GM19467 (cell line): ENCODE results near the gene NAV2.

Experiments
- ATAC-seq: cut with Tn5 transposase; IDR thresholded peaks from one replicate; pipeline ENCODE4 v1.9.1; 2021; ENCODE audit warnings: mild to moderate bottlenecking, moderate library complexity; ENCODE audit not compliant: unreplicated experiment

The NAV2 gene

DNA sequence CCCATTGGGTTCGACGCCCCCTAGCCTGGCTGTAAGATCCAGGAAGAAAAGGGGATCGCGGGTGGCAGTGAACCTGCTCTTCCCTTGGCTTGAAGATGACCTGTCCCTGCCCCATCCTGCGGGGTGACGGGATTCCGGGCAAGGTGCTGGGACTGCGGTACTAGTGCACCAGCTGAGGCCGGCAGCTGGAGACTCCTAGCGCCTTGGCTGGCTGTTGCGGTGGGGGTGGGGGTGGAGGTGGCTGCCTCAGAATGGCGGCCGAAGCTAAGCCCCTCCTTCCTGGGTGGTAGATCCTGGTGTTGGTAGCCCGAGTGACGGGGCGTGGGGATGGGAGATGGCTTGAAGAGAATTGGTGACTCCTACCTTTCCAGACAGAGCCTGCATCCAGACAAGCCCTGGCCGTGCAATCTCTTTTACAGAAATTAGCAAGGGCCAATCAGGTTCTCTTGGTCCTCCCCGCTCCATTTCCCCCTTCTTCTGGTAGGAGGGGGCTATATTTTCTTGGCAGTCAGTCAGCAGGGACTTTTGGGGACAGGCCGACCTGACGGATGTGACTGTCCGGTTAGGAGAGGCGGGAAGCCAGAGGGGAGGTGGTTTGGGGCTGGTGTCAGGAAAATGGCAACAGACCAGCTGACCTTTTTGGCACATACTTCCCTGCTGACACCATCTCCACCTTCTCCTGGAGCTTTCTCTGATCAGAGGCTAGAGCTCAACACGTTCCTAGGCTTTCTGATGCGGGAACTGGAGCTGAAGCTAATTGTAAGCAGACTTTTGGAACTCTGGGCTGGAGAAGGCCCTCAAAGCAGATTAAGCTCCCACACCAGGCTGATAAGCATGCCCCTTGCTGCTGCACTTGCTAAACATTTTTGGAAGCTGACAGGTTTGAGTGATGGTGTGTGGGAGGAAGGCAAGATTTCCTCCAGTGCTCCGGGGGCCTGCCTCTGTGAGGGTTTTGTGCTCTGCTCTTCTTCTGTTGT is 2.0 kb downstream of the NAV2 start:
- no peak for ATAC-seq

DNA sequence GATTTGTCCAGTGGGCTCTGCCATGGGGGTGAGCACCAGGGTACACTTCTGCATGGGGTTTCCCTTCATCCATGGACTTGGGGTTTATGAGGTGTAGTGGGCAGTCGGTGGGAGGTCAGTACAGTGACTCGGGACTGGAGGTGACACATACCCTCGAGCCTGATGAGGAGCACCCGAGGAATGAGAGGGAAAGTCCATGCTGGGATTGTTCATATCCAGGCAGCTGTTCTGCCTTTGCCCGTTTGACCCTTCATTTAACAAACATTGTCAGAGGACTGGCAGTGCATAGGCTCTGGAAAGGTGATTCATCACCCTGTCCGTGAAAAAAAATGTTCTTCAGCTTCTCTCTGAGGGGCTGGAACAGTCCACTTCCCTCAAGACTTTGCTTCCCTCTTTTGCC is 2.7 kb downstream of the NAV2 start:
- ATAC-seq: no peak

DNA sequence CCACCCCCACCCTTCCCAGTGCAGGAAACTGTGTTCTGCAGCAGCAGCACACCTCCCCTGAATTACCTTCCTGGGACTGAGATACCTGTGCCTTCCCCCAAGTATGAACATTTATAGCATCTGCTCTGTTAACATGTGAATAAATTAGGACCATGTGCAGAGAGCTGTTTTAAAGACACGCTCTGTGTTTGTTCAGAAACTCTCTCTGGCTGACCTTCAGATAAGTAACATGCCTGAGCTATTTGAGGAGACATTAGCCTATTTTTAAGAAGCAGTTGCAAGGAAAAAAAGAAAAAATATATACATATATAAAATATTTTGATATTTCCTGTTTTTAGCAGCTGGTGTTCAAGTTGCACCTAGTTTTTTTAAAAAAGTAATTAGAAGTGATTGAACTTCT is 5.4 kb downstream of the NAV2 start:
- no peak for ATAC-seq

DNA sequence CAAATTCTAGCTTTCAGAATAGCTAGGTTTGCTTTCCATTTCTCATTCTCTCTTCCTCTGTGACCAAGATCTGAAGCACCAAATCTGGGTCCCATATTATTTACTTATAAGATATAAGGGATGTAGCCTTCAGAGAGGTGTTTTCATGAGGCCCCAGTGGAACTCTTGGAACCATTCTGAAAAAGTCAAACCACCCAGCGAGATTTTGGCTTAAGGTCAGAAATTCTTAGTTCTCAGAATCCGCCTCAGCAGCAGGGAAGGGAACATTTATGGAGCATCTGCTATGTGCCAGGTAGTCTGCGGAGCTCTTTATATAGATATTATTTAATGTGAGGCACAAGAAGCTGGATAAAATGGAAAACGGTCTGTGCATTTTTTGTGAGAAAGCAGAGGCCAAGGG is 6.3 kb downstream of the NAV2 start:
- no peak for ATAC-seq

DNA sequence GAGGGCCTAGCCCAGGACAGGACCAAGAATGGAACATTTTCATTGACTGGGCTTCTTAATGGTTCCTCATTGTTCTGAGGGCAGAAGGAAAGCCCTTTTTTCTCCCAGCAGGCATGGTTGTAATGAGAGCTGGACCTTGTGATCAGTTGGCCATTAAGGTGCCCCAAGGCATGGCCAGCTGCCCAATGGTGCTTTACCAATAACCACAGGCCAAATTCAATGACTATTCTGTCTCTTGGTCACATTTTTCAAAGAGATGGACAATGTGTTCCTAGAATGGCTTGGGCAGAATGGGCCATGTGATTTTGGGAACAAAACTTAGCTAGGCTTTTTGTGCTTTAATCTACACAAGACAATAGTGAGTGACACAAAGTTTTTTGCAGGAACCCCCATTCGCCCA is 7.3 kb downstream of the NAV2 start:
- no peak for ATAC-seq

DNA sequence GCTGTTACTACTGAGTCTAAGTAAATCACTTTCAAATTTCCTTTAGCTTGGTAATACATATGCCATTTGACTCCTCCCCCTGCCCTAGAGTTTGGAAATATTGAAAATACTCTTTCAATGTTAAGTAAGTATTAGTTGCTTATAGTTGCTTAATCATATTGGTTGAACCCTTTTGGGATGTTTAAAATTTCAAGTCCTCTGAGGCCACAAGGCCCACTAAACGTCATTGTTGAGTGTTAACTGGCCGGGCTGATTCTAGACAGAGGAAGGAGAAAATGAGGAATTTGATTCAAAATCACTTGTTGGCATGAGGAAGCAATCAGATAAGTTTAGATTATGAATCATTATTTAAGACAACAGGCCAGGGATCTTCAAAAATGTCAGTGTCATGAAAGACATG is 8.5 kb downstream of the NAV2 start:
- ATAC-seq: no peak

DNA sequence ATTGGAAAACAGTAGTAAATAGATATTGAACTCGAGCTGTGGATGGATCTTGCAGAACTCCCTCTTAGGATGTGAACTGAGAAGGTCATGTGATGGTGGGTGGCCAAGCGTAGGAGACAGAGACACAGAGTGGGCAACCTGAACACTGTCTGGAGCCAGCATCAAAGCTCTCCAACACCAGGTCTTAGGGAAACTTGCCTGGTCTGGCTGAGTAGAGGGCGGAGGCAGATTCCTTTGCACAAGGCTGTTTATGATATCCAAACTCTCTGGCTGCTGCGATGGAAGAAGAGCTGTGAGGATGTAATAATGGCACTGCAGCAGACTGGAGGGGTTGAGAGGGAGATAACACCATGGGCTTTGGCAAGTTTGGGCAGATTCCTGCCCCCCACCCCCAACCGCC is 10.1 kb downstream of the NAV2 start:
- no peak for ATAC-seq

DNA sequence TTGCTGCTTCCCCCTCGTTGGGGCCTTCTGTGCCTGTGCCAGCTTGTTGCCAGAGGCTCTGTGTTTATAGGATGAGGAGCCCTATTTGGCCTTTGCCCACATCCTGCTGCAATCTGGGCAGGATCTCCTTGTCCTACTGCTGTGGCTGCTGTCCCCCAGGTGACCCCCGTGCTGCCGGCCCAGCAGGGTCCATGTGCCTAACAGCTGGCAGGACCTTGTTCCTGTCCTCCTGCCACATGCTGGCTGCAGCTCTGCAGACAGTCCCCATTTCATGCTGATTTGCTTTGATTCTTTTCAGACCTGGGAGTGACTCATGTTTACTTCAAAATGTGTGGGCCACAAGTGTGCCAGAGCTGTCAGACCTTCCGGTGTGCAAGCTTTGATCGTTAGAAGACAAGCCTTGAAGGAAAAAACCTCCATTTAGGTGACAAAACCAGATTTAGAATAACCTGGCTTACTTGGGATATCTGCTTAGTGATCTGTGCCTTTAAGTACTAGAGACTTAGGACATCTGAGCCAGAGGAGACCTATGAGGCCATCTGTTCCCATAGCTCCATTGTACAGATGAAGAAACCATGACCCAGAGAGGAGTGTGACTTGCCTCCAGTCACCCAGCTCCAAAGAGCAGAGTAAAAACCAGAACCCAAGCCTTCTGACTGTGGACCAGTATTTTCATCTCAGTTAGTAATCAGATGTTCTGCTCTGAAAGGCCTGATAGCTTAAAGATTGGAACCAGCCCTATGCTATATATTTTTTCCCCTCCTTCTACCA is 11.1 kb downstream of the NAV2 start:
- no peak for ATAC-seq

DNA sequence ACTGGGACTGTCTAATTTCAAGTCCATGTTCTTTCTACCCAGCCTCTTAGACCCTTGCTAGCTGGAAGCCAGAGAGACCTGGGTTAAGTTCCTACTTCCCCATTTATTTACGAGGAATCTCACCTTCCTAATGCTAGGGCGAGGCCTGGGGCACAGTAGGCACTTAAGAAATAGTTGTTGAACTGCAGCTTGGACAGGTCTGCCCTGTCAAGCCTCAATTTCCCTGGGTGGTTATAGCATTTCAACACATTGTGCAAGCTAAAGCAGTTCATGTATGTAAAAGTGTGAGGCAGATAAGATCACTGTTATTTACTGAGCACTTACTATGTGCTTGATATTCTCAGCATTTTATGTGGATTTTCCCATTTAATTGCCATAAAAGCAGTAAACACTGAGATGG is 12.1 kb downstream of the NAV2 start:
- ATAC-seq: no peak

DNA sequence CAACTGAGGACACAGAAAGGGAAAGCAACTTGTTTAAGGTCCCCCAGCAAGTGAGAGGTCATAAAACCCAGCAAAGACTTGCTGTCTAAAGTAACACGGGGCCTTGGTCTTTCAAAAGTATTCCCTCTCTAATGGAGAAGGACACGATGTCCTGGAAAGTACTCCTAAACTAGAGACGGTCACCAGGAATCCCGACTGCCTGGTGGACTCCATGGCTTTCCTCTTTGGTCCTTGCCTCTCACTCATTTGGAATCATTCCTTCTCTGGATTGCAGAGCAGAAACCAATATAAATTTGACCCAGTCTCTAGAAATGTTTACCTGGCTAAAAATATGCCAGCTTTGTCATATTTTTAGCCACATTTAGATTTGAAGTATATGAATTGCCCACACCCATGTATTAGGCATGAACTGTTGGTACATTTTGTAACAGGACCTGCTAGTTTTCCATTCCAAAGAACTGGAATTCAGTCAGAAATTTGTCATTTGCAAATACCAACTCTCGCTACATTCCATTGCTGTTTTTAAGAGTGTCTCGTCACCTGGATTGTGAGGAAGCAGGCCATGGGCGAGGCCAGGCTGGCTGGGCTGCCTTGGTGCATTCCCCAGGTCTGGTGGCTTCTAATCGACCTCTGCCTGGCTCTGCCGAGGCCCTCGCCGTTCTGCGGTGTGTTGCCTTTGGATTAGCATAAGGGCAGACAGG is 12.9 kb downstream of the NAV2 start:
- ATAC-seq: no peak

DNA sequence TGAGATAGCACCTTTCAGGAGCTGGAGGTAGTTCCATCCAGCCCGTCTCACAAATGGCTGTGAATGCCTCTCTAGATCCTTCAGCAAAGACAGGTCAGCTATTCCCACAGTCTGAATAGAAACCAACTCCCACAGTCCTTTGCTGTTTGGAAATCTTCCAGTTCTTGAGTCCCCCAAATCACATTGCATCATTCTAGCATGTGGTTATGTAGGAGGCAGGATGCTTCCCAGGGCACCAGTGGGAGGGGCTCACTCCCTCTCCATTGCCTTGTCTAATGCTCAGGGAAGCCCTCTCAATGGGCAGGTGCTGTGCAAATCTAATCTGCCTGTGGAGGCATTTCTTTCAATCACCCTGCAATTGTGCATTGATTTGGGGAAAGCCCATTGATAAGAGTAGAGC is 14.6 kb downstream of the NAV2 start:
- ATAC-seq: no peak

DNA sequence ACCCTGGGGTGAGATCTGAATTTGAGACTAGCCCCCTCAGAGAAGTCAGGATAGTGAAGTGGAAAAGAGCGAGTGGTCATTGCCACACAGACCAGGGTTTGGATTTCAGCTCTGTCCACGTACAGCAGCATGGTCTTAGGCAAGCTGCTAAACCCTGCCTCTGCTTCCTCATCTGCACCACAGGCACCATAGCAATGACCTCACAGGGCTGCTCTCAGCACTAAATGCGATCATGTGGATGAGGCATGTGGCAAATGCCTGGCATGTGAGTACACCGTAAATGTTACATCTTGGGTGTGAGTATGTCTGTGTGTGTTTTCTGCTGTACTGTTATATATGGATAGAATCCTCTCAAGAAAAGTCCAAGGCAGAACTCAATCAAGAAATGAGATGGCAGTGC is 15.8 kb downstream of the NAV2 start:
- ATAC-seq: no peak

DNA sequence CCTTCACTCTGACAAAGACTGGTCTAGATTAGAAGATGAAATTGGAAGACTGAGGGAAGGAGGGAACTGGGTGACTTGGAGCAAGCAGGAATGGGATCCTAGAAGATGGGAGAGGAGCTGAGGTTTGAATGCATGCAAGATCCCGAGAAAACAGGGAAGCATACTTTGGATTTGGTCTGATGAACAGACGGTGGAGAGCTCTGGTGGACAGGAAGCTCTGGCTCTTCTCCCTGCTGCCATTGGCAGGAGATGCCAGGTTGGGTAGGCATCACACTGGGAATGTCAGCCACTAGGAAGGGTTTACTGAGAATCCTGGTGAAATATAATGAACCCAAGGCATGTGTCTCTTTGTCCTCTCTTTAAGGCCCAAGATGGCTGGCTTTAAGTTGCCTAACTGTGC is 16.5 kb downstream of the NAV2 start:
- ATAC-seq: no peak

DNA sequence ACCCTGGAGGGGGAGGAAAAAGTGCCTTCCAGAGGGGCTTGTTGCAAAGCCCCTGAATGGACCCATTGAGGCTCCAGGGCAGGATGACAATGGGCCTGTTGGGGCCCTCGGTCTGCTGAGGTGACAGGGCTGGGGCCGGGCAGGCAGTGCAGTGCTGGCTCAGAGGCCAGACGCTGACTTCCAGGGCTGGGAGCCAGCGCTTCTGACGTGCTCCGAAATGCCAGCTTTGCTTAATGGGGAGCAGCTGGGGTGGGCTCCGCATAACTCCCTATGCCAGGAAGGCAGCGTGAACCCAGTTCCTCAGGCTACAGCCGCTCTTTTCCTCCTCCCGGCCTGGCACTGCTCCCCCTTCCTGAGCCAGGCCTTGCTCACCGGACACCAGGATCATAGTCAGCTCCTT is 17.7 kb downstream of the NAV2 start:
- ATAC-seq: no peak

DNA sequence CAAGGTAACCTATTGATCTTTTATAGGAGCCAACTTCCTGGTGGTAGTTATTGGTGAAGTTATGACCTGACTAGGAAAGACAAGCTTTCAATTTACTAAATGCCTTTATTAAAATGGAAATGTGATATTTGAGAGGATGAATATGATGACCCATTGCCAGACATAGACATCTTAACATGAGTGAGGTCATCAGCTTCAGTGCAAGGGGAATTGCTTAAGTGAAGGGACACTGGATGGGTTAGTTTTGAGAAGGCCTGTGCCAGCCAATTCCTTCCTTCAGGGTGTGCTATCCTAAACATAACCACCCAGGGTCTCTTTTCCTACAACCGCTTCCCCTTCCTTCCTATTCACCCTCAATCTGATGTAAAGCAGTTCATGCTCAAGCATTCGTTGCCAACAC is 21.5 kb downstream of the NAV2 start:
- ATAC-seq: no peak

DNA sequence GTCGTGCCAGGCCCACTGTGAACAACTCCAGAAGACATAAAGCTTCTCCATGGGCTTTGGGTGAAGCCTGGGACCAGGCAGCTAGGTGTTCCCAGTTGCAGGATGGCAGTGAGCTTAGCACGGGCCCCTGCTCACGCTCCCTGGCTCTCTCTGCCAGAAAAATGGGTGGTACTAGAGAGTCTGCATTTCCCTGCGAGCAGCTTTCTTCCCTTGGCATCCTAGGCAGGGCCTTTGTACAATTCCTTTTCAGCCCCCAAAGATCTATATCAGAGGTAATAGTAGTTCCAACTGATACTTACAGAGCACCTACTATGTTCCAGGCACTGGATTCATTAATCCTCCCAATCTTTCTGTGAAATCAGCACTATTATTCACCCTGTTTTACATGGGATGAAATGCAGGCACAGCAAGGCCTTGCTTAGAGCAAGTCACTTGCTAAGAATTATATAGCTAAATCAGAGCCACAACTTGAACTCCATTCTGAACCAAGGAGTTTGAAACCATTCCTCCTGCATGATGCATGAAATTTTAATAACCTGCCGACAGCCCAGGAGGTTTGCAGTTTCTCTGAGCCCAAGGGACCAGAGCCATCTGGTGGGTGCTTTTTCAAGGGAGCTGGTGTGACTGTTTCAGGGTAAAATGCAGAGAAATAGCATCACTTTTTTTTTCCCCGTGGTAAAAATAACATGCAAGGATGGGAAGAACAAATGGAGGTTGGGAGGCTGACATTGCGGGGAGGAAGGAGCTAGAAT is 22.7 kb downstream of the NAV2 start:
- ATAC-seq: no peak

DNA sequence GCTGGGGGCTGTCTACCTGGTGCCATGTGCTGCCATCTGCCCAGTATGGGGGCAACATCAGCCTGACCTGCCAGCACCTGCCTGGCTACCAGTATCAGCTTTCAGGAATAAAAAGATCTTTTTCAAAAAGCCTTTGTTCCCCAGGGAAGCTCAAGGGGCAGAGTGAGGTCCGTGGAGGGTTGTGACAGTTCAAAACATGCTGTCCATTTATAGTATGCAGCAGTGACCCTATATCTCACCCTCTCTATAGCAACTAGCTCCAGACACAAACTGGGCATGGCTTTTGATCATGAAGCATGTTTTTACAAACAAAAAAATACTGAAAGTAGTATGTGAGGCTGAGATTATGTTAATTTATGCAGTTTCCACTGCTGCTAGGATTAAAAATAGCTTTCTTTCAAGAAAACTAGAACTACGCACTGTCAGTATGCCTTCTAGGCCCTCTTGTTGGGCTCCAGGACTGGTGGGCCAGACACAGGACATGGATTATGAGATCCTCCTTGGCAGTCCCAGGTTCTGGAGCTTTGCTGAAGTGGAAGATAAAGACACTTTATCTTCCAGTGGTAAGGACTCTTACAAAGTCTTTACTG is 23.4 kb downstream of the NAV2 start:
- no peak for ATAC-seq

DNA sequence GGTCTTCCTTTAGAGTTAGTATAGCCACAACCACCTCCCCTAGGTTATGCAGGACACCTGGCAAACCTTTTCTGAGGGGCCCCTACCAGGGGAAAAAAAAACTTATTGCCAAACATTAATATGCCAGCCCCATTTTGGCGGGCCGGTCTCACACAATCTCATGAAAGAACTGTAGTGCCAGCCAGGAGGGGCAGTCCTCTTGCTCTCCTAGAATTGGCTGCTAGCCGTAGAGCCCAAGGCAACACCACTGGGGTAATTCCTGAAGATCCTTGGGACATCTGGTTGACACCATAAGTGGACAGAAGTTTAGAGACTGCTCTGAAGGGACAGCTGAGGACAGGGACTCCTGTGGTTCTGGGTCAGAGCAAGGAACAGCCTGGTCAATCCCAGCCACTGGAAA is 24.2 kb downstream of the NAV2 start:
- no peak for ATAC-seq

DNA sequence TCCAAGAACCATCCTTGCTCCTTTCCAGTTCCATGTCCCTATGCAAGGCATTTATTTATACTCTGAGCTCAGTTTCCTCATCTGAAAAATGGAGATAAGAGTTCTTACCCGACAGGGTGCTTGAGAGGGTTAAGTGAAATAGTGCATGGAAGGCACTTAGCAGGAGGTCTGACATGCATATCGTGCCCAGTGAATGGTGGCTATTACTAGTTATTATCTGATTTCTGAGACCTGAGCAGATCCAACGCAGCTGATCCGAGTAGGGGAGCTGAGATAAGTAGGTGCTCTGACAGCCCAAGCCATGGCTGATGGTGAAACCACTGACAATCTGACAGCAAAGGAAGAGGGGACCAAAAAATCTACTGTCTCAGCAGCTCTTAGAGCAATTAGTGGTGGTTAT is 24.9 kb downstream of the NAV2 start:
- ATAC-seq: no peak

DNA sequence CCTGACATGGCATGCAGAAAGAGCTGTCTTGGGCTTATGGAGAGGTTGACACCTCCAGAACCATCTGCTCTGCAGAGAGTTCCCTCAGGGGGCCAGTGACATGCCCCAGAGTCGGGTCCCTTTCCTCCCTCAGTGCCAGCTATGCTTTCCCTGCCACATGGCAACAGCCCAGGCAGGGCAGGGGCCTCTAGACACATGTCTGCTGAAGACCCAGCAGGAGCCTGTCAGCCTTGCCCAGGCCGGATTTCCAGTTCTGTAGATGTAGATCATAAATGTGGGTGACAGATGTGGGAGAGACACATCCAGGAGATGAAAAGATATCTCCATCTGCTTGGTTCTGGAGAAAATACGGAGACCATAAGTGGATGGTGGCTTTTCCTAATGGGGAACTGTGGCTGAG is 25.5 kb downstream of the NAV2 start:
- no peak for ATAC-seq

DNA sequence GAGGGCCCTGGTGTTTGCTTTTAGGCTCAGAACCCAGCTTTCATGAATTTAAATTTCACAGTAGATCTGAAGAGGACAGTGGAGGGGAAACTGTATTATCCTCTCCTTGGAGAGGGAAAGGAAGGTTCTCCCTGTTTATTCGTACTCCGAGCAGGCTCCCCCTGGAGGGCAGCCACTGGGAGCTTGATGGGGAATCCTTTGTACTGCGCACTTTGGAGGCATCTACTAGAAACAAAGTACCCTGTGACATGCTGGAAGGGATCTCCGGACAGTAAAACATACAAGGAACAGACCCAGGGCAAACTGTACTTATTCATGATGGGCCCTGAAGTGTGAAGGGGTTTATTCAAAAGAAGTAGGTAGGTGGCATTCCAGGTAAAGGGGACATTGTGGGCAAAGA is 27.2 kb downstream of the NAV2 start:
- ATAC-seq: no peak
